COLO668 (cell line): Measurements from ENCODE around the gene CUL9.

ENCODE experiments used
- DNase-seq: peaks from one replicate; lab custom pipeline; 2025; ENCODE audit not compliant: unreplicated experiment; lab: John Stamatoyannopoulos, UW

Gene CUL9

DNA sequence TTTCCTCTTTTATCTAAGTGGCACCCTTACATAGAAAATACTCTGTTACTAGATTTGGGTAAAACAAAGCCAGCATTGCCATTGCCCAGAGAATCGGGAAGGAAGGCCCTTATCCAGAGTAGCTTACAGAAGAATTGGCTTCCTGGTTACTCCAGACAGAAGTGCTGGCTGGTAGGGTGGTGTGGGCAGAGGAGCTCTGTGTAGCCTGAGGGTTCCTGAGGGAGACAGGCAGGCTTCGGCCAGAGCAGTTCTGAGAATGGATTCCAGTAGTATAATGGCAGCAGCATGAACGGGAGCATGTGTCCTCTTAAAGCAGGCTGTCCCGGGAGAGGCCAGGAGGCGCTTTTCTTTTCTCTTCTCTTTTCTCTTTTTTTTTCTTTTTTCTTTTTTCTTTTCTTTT lies 11.9 kb downstream of the CUL9 start:
- no peak for DNase-seq

DNA sequence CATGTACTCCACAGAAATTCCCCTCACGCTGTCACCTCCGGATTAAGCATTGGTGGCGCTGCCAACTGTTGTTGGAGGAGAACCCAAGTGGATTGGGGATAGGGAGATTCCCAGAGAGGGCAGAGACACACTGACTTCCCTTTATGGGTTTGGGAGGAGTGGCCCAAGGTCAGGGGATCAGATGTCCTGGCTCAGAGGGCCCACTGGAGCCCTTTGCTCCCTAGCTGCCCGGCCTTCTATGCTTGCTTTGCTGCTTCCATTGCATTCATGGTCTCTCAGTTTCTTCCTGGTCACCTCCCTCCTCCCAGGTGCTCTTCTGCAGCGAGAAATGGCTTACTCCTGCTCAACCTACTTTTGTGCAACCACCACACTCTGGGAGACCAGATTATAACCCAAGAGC lies 14.3 kb downstream of the CUL9 start:
- DNase-seq, result no peak

DNA sequence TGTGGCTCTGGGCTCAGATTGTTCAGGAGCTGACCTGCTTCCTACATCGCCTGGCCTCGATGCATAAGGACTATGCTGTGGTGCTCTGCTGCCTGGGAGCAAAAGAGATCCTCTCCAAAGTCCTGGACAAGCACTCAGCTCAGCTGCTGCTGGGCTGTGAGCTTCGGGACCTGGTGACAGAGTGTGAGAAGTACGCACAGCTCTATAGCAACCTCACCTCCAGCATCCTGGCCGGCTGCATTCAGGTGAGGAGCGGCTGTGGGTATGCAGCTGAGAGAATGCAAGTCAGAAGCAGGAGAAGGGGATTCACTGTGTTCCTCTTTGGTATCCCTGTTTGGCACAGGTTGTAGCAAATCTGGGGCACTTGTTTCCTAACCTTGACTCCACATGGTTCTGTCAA lies 17.9 kb downstream of the CUL9 start:
- no peak for DNase-seq

DNA sequence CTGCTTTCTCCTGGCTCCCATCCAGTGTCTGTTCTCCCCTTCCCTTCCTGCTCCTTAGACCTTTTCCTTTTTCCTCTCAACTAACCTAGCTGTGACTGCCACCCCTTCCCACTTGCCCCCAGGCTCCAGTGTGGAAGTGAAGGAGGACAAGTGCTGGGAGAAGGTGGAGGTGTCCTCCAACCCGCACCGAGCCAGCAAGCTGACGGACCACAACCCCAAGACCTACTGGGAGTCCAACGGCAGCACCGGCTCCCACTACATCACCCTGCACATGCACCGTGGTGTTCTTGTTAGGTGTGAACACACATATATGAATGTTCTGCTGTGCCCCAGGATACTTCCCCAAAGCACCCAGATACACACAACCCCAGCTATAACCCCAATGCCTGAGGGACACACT lies 18.5 kb downstream of the CUL9 start:
- DNase-seq, result no peak

DNA sequence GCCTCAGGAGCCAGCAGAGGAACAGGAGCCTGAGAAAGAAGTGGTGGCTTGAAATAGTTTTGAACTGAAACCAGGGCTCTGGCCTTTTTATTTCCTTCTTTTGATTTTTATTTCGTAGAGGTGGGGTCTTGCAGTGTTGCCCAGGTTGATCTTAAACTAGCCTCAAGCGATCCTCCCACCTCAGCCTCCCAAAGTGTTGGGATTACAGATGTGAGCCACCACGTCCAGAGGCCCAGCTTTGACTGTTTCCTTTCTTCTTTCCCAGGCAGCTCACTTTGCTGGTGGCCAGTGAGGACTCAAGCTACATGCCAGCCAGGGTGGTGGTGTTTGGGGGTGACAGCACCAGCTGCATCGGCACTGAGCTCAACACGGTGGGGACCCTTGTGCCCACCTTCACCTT lies 20.5 kb downstream of the CUL9 start:
- no peak for DNase-seq

DNA sequence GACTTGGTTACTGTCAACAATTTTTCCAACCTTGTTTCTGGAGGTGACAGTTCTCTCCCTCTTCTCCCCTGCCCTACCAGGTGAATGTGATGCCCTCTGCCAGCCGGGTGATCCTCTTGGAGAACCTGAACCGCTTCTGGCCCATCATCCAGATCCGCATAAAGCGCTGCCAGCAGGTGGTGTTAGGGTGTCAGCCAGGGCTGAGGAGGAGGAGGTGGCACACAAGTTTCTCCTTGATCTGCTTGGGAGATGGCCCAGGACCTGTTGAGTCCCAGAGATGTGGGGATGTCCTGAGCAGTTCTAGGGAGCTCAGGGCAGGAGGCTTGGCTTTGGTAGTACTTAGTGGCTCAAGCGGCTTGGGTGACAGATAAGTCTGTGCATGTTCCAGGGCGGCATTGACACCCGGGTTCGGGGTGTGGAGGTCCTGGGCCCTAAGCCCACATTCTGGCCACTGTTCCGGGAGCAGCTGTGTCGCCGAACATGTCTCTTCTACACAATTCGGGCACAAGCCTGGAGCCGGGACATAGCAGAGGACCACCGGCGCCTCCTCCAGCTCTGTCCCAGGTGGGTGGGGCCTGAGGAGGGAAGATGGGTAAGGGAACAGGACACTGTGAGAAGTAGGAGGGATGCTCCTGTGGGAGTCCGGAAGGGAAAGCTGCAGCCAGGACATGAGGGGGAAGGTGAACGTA lies 21.2 kb downstream of the CUL9 start:
- DNase-seq, result no peak

DNA sequence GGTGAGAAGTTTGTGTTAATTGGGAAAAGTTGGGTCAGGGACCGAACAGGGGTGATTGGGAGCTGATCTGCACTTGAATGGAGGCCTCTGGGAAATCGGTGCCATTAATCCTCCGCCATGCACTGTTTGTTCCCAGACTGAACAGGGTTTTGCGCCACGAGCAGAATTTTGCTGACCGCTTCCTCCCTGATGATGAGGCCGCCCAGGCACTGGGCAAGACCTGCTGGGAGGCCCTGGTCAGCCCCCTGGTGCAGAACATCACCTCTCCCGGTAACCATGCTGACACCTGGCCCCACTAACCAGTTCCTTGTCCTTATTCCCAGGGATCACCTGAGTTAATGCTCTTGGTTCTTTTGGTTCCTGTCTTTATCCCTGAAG lies 21.7 kb downstream of the CUL9 start:
- no peak for DNase-seq

DNA sequence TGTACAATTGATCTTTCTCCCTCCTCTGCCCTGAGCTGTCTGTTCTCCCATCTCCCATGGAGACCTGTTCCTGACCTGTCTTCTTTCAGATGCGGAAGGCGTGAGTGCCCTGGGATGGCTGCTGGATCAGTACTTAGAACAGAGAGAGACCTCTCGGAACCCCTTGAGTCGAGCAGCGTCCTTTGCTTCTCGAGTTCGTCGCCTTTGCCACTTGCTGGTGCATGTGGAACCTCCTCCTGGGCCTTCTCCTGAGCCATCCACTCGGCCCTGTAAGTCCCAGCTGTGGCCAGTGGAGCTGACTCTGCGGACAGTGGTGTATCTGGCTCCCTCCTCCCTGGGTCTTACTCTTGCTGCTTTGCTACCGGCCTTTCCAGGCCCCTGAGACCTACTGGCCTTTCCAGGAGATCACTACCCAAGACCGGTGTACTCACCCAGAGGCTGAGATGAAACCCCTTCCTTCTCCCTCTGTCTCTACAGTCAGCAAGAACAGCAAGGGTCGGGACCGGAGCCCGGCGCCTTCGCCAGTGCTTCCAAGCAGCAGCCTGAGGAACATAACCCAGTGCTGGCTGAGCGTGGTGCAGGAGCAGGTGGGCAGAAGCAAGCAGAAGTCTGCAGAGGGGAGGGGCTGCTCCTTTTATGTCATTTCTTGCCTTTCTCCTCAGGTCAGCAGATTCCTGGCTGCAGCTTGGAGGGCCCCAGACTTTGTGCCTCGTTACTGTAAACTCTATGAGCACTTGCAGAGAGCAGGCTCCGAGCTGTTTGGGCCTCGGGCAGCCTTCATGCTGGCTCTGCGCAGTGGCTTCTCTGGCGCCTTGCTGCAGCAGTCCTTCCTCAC lies 22.5 kb downstream of the CUL9 start:
- no peak for DNase-seq

DNA sequence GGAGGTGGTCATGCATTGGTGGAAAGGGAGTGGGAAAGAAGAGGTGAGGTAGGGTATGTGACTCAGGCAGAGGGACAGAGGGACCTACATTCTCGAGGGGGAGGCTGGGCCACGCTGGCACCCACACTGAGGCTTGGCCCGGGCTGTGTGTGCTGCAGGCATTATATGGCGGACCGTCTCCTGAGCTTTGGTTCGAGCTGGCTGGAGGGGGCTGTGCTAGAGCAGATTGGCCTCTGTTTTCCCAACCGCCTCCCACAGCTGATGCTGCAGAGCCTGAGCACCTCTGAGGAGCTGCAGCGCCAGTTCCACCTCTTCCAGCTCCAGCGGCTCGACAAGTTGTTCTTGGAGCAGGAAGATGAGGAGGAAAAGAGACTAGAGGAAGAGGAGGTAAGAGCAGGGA lies 23.9 kb downstream of the CUL9 start:
- no peak for DNase-seq

DNA sequence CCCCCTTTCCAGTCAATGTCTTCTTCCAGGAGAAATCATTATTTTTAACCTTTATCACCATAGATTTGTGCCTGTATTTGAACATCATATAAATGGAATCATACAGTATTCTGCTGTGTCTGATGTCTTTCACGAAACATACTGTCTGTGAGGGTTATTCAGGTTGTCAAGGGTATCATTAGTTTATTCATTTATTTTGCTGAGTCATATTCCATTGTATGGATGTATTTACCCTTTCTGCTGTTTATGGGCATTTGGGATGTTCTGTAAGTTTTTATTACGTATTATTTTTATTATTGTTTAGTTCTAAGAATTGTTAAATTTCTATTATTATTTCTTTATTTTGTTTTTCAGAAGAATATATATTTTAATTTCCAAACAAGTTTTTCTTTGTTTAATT lies 25.3 kb downstream of the CUL9 start:
- no peak for DNase-seq

DNA sequence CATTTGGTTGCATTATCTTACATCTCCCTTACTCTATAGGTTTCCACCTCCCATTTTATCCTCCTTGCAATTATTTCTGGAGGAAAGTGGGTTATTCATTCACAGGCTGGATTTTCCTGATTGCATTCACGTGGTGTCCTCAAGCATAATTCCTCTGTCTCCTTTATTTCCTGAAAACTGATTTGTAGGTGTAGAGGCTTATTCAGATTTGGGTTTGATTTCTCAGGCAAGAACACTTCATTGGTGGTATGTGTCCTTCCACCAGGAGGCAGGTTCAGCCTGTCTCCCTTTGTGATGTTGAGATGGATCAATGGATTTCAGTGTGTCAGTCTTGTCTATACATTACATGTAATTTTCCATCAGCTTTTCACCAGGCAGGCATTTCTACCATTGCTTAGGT lies 30.0 kb downstream of the CUL9 start:
- no peak for DNase-seq

DNA sequence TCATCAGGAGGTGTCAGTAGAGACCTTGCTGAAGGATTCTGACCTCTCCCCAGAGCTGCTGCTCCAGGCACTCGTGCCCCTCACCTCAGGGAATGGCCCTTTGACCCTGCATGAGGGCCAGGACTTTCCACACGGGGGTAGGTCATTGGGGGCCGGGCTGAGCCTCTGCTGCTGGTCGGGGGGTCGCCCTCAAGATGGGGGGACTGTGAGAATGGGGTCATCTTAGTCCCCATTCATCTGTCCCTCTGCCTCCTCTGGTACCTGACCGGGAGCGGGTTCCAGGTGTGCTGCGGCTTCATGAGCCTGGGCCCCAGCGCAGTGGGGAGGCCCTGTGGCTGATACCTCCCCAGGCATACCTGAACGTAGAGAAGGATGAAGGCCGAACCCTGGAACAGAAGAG lies 31.4 kb downstream of the CUL9 start:
- no peak for DNase-seq

DNA sequence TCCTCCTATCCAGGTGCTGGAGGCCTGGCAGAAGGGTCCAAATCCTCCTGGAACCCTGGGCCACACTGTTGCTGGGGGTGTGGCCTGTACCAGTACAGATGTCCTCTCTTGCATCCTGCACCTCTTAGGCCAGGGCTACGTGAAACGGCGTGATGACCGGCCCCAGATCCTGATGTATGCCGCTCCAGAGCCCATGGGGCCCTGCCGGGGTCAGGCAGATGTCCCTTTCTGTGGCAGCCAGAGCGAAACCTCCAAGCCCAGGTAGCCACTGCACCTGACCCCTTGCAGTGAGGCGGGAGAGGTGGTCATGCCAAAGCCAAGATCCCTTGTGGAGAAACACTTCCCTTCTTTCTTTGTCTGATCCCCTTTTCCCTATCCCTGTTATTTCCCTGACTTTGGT lies 33.1 kb downstream of the CUL9 start:
- no peak for DNase-seq

DNA sequence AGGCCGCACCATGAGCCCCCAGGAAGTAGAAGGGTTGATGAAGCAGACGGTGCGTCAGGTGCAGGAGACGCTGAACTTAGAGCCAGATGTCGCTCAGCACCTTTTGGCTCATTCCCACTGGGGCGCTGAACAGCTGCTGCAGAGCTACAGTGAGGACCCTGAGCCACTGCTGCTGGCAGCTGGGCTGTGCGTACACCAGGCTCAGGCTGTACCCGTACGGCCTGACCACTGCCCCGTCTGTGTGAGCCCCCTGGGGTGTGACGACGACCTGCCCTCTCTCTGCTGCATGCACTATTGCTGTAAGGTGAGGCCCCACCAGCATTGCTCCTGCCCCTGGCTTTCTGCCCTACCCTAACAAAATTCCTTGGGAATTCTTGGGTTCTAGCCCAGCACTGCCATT lies 34.2 kb downstream of the CUL9 start:
- no peak for DNase-seq

DNA sequence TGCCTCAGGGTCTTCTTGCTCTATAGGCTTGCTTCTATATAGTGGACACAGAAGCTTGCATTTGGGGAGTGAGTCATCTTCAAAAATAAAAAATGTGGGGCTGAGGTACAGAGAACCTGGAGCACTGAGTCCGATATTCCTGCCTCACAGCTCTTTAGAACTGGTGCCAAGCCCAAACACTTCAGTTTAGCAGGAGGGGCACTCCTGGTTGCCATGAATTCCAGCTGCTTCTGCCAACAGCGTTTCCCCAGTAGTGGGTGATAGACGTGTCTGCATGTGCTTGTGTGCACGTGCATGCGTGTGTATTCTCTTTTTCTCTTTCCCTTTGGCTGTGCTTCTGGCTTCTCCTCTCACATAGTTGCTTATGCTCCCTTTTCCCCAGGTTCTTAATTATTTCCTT lies 35.4 kb downstream of the CUL9 start:
- DNase-seq, result no peak

DNA sequence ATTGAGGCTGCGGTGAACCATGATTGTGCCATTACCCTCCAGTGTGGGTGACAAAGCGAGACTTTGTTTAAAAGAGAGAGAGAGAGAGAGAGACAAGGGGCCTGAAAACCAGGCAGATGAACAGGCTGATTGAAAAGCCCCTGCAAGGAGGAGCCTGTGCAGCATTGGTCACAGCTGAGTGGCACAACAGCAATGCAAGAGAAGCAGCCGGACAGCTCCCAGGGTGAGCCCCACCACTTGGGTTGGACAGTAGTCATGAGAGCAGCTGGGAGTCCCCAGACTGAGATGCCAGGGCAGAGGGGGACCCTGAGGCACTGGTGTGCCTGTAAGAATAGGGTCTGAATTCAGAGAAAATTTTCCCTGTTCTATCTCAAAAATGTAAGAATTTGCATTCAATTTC lies 37.1 kb downstream of the CUL9 start:
- DNase-seq, result no peak

DNA sequence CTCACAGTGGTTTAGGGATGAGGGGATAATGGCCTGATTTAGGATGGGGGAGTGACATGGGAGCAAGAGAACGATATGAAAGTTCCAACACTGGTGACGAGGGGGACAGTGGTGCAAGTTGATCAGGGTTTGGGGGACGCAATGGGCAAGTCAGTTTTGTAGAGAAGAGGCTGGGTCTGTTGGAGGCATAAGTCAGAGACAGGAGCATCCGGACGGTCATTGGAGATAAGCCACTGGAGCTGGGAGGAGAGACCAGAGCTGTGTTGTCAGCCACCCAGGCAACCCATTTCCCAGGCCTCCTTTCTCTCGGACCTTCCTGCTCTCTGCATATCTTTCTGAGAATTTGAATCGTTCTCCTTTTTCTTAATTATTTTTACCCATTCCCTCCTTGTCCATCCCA lies 37.8 kb downstream of the CUL9 start:
- DNase-seq, result no peak

DNA sequence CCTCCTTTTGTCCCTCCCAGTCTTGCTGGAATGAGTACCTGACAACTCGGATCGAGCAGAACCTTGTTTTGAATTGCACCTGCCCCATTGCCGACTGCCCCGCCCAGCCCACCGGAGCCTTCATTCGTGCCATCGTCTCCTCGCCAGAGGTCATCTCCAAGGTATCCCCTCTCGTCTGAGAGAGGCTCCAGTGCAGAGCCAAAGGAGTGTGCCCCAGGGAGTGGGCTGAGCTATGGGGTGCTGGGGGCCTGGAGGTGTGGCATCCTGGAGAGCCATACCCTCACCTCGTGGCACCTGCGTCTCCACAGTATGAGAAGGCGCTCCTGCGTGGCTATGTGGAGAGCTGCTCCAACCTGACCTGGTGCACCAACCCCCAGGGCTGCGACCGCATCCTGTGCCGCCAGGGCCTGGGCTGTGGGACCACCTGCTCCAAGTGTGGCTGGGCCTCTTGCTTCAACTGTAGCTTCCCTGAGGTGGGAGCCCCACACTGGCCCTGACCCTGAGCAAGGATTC lies 38.5 kb downstream of the CUL9 start:
- DNase-seq, result no peak

DNA sequence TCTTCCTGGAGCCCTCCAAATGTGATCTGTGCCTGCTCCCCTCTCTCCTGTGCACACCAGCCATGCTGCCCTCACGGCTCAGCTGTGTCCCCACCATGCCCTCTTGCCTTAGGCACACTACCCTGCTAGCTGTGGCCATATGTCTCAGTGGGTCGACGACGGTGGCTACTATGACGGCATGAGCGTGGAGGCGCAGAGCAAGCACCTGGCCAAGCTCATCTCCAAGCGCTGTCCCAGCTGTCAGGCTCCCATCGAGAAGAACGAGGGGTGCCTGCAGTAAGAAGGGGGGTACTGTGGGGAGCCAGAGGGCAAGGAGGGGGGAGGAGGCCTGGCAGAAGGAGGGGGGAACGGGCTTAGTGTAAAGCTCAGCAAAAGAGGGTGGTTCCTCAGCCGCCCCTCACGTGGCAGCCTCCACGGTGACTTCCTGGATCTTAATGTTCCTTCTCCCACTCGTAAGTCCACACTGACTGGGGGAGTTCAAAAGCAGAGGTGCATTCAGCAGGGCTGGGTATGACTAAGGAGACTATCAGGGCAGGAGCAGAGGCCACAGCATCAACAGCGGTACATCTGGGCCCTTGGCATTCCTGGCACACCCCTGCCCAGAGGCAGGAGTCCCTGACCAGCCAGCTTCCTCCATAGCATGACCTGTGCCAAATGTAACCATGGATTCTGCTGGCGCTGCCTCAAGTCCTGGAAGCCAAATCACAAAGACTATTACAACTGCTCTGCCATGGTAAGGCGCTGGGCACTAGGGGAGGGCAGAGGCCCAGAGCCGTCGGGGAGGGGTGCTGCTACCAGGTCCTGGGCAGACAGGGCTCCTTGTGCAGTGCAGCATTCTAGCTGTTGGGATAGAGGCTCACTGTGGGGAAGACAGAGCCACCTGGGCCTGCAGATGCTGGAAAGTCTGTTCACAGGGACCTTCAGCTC lies 39.3 kb downstream of the CUL9 start:
- DNase-seq, result no peak

DNA sequence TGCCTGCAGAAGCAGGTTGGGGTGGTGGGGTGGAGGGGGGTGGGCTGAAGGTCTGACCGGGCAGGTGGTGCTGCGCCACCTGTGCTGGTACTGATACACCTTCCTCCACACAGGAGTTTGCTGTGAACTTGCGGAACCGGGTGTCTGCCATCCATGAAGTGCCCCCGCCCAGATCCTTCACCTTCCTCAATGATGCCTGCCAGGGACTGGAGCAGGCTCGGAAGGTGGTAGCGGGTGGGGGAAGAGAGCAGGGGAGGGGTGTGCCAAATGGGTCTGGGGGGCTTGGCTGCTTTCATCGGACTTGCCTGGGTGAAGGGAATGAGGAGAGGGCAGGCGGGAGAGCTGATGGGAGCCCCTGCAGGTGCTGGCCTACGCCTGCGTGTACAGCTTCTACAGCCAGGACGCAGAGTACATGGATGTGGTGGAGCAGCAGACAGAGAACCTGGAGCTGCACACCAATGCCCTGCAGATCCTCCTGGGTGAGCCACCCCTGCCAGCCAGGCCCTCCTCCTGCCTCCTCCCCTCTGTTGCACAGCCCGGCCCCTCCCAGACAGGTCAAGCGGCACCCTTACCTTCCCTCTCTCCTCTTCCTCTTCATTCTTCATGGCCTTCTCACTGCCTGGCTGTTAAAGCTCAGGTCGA lies 40.5 kb downstream of the CUL9 start:
- DNase-seq, result no peak

DNA sequence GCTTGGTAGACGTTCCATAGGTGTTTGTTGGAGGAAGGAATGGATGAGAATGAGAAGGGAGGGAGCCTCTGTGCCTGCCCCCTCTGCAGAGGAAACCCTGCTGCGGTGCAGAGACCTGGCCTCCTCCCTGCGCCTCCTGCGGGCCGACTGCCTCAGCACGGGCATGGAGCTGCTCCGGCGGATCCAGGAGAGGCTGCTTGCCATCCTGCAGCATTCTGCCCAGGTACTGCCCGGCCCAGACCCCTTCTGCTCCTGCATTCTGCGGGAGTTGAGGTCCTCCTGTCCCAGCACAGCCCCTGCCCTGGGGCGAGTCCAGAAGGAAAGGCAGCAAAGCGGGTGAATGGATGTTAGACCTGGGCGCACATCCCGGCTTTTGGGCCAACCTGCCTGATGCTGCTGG lies 41.2 kb downstream of the CUL9 start:
- no peak for DNase-seq
